Measurements from ENCODE around the gene CDCA7.
"Not testable (repeated sequence)": the region's sequence is repeated elsewhere in the genome, so short reads cannot be mapped to it uniquely, and the experiment has no call there.

The CDCA7 gene

DNA sequence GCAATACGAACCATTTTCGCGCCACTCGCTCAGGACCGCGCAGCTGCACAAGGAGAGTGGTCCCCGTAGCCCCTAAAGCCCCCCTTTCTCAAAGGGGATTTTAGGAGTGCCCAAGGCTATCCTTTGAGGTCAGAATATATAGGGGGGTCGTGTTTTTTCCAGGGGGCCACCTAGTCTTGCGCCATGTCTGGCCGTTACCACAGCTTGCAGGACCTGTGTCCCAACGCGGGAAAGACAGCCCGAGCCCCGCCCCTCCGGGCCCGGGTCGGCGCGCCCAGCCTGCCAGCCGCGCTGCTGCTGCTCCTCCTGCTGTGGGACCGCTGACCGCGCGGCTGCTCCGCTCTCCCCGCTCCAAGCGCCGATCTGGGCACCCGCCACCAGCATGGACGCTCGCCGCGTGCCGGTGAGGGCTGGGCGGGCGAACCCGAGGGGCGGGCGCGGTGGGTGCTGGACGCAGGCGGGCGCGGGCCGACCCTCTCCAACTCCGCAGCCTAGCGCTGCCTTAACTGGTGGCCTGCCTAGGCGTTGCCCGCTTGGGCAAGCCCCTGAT, at the start of gene CDCA7:
TSS of gene CDCA7 (plus strand) at position 291 of the 550 bp plus-strand sequence. CDS start at position 383, 92 bp downstream.
- H3K36me3 Mint-ChIP-seq (ENCODE audit: low read depth), result peaks cover 23% of the 10 kb centered on the region
- DNase-seq, result peak; percentile 88
- H3K4me1 Mint-ChIP-seq, result peaks cover 47% of the 10 kb centered on the region

GRCh38 chr2:173305303-173305702, 49.4 kb upstream of the CDCA7 start:
- DNase-seq, result no peak
- Mint-ChIP-seq H3K27ac (no peak overlapping the region), H3K4me1 (peaks cover 3% of the 10 kb centered on the region), H3K9me3 (peaks cover 33% of the 10 kb centered on the region), H3K4me3 (no peak overlapping the region), H3K36me3 (ENCODE audit: low read depth) (peaks cover 4% of the 10 kb centered on the region), H3K27me3 (ENCODE audit: low read depth, poor library complexity) (peaks cover 3% of the 10 kb centered on the region)
- TF ChIP-seq, protein P1, sequence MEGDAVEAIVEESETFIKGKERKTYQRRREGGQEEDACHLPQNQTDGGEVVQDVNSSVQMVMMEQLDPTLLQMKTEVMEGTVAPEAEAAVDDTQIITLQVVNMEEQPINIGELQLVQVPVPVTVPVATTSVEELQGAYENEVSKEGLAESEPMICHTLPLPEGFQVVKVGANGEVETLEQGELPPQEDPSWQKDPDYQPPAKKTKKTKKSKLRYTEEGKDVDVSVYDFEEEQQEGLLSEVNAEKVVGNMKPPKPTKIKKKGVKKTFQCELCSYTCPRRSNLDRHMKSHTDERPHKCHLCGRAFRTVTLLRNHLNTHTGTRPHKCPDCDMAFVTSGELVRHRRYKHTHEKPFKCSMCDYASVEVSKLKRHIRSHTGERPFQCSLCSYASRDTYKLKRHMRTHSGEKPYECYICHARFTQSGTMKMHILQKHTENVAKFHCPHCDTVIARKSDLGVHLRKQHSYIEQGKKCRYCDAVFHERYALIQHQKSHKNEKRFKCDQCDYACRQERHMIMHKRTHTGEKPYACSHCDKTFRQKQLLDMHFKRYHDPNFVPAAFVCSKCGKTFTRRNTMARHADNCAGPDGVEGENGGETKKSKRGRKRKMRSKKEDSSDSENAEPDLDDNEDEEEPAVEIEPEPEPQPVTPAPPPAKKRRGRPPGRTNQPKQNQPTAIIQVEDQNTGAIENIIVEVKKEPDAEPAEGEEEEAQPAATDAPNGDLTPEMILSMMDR (IDR thresholded peaks at IDR 0.05), result no peak

More for the DNA sequence above, at the start of gene CDCA7:
- Mint-ChIP-seq H3K9me3 (peaks cover 19% of the 10 kb centered on the region), H3K4me3 (peak within 1 kb of the TSS; percentile 93), H3K27me3 (ENCODE audit: low read depth, poor library complexity) (no peaks in the 10 kb centered on the region), H3K27ac (peak within 1 kb of the TSS; percentile 100)
- TF ChIP-seq, protein P1 (IDR thresholded peaks at IDR 0.05), result no peak

DNA sequence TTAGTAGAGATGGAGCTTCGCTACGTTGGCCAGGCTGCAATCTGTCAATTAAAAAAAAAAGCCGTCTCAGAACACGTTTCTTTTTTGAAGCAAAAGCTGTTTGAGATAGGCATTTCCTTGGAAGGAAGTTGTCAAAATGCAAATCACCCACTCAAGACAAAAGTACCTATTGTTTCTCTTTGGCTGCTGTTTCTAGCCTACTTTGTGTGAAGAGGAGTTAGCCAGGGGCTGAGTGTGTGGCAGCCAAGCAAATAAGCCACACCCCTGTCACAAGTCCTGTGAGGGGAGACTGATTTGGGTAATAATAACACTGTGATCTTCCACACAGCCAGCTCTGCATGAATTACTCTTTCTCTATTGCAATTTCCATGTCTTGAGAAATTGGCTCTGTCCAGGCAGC, 47.4 kb upstream of the CDCA7 start:
- Mint-ChIP-seq H3K36me3 (ENCODE audit: low read depth) (peaks cover 4% of the 10 kb centered on the region), H3K9me3 (peaks cover 16% of the 10 kb centered on the region), H3K4me3 (no peak overlapping the region), H3K27me3 (ENCODE audit: low read depth, poor library complexity) (peaks cover 3% of the 10 kb centered on the region), H3K4me1 (peaks cover 6% of the 10 kb centered on the region), H3K27ac (peak overlapping the region; percentile 12)
- DNase-seq, result no peak
- TF ChIP-seq, protein P1 (IDR thresholded peaks at IDR 0.05), result no peak

DNA sequence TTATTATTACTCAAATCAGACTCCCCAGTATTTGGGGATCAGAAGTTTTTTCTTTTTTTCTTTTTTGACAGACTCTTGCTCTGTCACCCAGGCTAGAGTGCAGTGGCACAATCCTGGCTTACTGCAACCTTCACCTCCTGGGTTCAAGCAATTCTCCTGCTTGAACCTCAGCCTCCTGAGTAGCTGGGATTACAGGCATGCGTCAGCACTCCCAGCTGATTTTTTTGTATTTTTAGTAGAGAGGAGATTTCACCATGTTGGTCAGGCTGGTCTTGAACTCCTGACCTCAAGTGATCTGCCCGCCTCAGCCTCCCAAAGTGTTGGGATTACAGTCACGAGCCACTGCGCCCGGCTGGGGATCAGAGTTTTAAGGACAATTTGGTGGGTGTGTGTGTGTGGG, 45.3 kb upstream of the CDCA7 start:
- not testable (repeated sequence) for H3K27ac Mint-ChIP-seq; H3K27me3 Mint-ChIP-seq (ENCODE audit: low read depth, poor library complexity); H3K9me3 Mint-ChIP-seq; DNase-seq; H3K36me3 Mint-ChIP-seq (ENCODE audit: low read depth); H3K4me1 Mint-ChIP-seq; H3K4me3 Mint-ChIP-seq

DNA sequence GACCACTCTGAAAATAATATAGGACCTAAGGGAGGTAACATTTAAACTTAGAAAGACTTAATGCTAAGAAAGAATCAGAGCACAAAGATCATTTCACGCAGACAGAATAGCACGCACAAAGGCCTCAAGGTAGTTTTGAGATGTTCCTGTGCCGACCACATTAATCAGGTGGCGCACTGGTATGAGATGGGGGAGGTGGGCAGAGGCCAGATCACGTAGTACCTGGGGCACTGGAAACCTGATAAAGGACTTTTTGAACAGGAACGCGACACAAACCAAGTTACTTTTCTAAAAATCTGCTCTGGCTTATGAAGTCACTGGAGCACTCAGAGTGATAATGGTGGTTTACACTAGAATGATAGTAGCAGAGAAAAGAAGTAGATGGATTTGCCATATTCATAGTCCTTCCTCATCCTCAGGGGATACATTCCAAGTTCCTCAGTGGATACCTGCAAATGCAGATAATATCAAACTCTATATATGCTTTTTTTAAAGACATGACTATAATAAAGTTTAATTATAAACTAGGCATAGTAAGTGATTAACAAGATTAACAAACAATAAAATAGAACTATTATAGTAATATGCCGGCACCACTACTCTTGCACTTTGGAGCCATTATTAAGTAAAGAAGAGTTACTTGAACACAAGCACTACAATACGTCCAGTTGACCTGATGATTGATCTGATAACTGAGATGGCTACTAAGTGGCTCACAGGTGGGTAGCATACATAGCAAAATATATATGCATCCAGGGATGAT, 42.6 kb upstream of the CDCA7 start:
- Mint-ChIP-seq H3K4me3 (no peak overlapping the region), H3K36me3 (ENCODE audit: low read depth) (no peaks in the 10 kb centered on the region)

DNA sequence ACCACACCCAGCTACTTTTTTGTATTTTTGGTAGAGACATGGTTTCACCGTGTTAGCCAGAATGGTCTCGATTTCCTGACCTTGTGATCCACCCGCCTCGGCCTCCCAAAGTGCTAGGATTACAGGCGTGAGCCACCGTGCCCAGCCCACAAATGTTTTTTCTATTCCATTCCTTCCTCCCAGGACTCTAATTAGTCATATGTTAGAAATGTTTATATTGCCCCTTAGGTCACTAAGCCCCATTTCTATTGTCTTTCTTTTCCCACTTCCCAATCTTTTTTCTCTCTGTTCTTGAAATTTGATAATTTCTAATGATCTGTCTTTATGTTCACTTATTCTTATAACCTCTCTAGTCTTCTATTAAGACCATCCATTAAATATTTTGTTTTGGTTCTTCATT, 31.3 kb upstream of the CDCA7 start:
- H3K4me1 Mint-ChIP-seq, result no peaks in the 10 kb centered on the region
- no peak for DNase-seq
- H3K36me3 Mint-ChIP-seq (ENCODE audit: low read depth), result peaks cover 6% of the 10 kb centered on the region
- H3K27ac Mint-ChIP-seq, result no peak overlapping the region
- H3K9me3 Mint-ChIP-seq, result peaks cover 56% of the 10 kb centered on the region
- H3K4me3 Mint-ChIP-seq, result no peak overlapping the region
- TF ChIP-seq, protein P1 (IDR thresholded peaks at IDR 0.05), result no peak
- no peaks in the 10 kb centered on the region for H3K27me3 Mint-ChIP-seq (ENCODE audit: low read depth, poor library complexity)

More for the DNA sequence above, 42.6 kb upstream of the CDCA7 start:
- Mint-ChIP-seq H3K9me3 (peaks cover 10% of the 10 kb centered on the region), H3K27me3 (ENCODE audit: low read depth, poor library complexity) (peaks cover 3% of the 10 kb centered on the region), H3K27ac (no peak overlapping the region), H3K4me1 (peaks cover 6% of the 10 kb centered on the region)
- no peak for DNase-seq
- TF ChIP-seq, protein P1 (IDR thresholded peaks at IDR 0.05), result no peak
